Smooth muscle cell (in vitro differentiated cells): ENCODE results near the gene SLC23A1. TPM values are rescaled to one million over a fixed set of nuclear protein-coding genes. Genes with fewer than 3 reads are reported as not detected.

Experiments
- DNase-seq: peaks from one replicate; lab custom pipeline; 2025; ENCODE audit not compliant: unreplicated experiment; lab: John Stamatoyannopoulos, UW
- H2AFZ ChIP-seq: fragments of 200-600 bp; sonication (generic); 2 replicates; pipeline ENCODE4 v1.6.0; 2016; ENCODE audit warnings: antibody characterized with exemption, low read depth, mild to moderate bottlenecking
- H3F3A ChIP-seq: fragments of 200-600 bp; sonication (generic); 2 replicates; pipeline ENCODE4 v1.6.0; 2017; ENCODE audit warnings: antibody characterized with exemption, low read depth
- H3K27ac ChIP-seq: fragments of 200-600 bp; sonication (generic); 2 replicates; pipeline ENCODE4 v1.5.1; 2016; ENCODE audit warnings: low read depth, mild to moderate bottlenecking
- H3K27me3 ChIP-seq: fragments of 200-600 bp; sonication (generic); 2 replicates; pipeline ENCODE4 v1.6.1; 2016; ENCODE audit warnings: low read depth, mild to moderate bottlenecking
- H3K36me3 ChIP-seq: fragments of 200-600 bp; sonication (generic); 2 replicates; pipeline ENCODE4 v1.5.1; 2016; ENCODE audit warnings: low read depth
- H3K4me1 ChIP-seq: fragments of 200-600 bp; sonication (generic); 2 replicates; pipeline ENCODE4 v1.5.1; 2016; ENCODE audit warnings: low read depth
- H3K4me2 ChIP-seq: fragments of 200-600 bp; sonication (generic); 2 replicates; pipeline ENCODE4 v1.6.0; 2016; ENCODE audit warnings: mild to moderate bottlenecking
- H3K4me3 ChIP-seq: fragments of 200-600 bp; sonication (generic); 2 replicates; pipeline ENCODE4 v1.5.1; 2016; ENCODE audit warnings: mild to moderate bottlenecking
- H3K79me2 ChIP-seq: fragments of 200-600 bp; sonication (generic); 2 replicates; pipeline ENCODE4 v1.6.0; 2016; ENCODE audit warnings: low read depth, mild to moderate bottlenecking
- H3K9ac ChIP-seq: fragments of 200-600 bp; sonication (generic); 2 replicates; pipeline ENCODE4 v1.6.0; 2016; ENCODE audit warnings: low read depth
- H3K9me3 ChIP-seq: fragments of 200-600 bp; sonication (generic); replicated peaks from 2 replicates; pipeline ENCODE4 v1.5.1; 2016; ENCODE audit warnings: low read depth
- H4K20me1 ChIP-seq: fragments of 200-600 bp; sonication (generic); 2 replicates; pipeline ENCODE4 v1.6.0; 2016; ENCODE audit warnings: low read depth
- WGBS: methylation state at CpG from one replicate; pipeline ENCODE4 v1.1.7; 2016; ENCODE audit warnings: low lambda C conversion rate; 5-methylcytosine and 5-hydroxymethylcytosine counted together
- polyA plus RNA-seq: library from polyadenylated mRNA; unstranded; fragments of >200 nt; fragmentation: Nextera tagmentation; extraction: Ambion mirVana; gene quantifications from 2 replicates; pipeline ENCODE4 v1.2.1, GENCODE V29; 2016
- total RNA-seq: library from RNA; depleted of rRNA; stranded (reverse); fragments of >200 nt; gene quantifications from 2 replicates; pipeline ENCODE4 v1.2.3, GENCODE V29; 2014
- TF ChIP-seq, protein P1 (sequence below): fragments of 200-600 bp; sonication (generic); IDR thresholded peaks from 2 replicates; pipeline ENCODE4 v1.5.1; 2017; ENCODE audit warnings: borderline replicate concordance, mild to moderate bottlenecking, antibody characterized with exemption; ENCODE audit not compliant: insufficient read depth, poor library complexity, severe bottlenecking

Gene SLC23A1
- total and polyA plus RNA-seq, 2 experiments from 2014 or later, result 0.22 TPM; not detected in 1

DNA sequence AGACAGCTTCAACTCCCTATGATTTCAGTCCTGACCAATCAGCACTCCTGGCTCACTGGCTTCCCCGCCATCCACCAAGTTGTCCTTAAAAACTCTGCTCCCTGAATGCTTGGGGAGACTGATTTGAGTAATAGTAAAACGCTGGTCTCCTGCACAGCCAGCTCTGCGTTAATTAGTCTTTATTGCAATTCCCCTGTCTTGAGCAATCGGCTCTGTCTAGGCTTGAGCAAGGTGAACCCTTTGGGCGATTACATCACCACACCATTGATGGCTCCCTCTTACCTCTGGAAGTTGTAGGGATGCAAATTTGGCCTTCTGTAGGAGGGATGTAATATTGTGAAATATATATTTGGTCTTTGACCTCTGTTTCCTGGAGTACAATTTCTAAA, 2.9 kb upstream of the SLC23A1 start:
- DNase-seq, result no peak
- Histone ChIP-seq H3K27me3 (no peaks in the 10 kb centered on the region), H3F3A (no peaks in the 10 kb centered on the region), H4K20me1 (peaks cover 3% of the 10 kb centered on the region), H3K36me3 (no peaks in the 10 kb centered on the region), H3K9me3 (no peaks in the 10 kb centered on the region), H3K4me1 (peaks cover 3% of the 10 kb centered on the region), H3K4me2 (no peak overlapping the region), H3K79me2 (no peaks in the 10 kb centered on the region), H3K4me3 (no peak overlapping the region), H3K9ac (no peak overlapping the region), H3K27ac (no peak overlapping the region), H2AFZ (no peak overlapping the region)
- 76% methylated on average over 5 of the region's 5 CpGs for WGBS
- TF ChIP-seq, protein P1, sequence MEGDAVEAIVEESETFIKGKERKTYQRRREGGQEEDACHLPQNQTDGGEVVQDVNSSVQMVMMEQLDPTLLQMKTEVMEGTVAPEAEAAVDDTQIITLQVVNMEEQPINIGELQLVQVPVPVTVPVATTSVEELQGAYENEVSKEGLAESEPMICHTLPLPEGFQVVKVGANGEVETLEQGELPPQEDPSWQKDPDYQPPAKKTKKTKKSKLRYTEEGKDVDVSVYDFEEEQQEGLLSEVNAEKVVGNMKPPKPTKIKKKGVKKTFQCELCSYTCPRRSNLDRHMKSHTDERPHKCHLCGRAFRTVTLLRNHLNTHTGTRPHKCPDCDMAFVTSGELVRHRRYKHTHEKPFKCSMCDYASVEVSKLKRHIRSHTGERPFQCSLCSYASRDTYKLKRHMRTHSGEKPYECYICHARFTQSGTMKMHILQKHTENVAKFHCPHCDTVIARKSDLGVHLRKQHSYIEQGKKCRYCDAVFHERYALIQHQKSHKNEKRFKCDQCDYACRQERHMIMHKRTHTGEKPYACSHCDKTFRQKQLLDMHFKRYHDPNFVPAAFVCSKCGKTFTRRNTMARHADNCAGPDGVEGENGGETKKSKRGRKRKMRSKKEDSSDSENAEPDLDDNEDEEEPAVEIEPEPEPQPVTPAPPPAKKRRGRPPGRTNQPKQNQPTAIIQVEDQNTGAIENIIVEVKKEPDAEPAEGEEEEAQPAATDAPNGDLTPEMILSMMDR, result no peak

- WGBS, result 81% methylated on average over 8 of the region's 8 CpGs
- no peak overlapping the region for H3K4me3 ChIP-seq
- H3K27ac ChIP-seq, result no peak overlapping the region
- H4K20me1 ChIP-seq, result no peaks in the 10 kb centered on the region
- H3K27me3 ChIP-seq, result no peaks in the 10 kb centered on the region
- no peak overlapping the region for H2AFZ ChIP-seq
- H3K9ac ChIP-seq, result no peak overlapping the region
- H3K4me2 ChIP-seq, result no peak overlapping the region
- no peaks in the 10 kb centered on the region for H3K9me3 ChIP-seq
- DNase-seq, result no peak
- H3F3A ChIP-seq, result no peaks in the 10 kb centered on the region
- H3K79me2 ChIP-seq, result no peaks in the 10 kb centered on the region
- peaks cover 3% of the 10 kb centered on the region for H3K4me1 ChIP-seq
- H3K36me3 ChIP-seq, result no peaks in the 10 kb centered on the region
- TF ChIP-seq, protein P1, result no peak
Observed at GRCh38 chr5:139385061-139386049, 2.3 kb upstream of the SLC23A1 start.

DNA sequence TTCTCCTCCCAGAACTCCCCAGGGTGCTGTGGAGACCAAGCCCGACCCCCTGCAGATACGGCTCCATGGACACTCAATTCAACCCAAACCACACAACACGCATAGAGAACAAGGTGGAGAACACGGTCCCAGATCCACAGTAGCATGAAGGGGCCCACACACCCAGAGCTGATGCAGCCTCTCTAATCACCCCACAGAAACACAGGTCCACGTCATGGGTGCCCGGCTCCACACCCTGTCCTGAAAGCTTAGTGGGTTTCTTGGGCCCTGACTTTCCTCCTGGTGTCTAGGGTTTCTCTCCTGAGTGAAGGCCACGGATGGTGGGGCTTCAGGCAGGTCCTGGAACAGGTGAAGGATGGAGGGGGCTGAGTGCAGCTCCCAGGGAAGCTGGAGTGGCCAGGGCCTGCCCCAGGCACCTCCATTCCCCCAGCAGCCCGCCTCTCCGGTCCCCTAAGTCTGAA, 1.5 kb upstream of the SLC23A1 start:
- no peak for DNase-seq
- Histone ChIP-seq H4K20me1 (no peaks in the 10 kb centered on the region), H3K4me1 (peaks cover 3% of the 10 kb centered on the region), H3K9ac (no peak overlapping the region), H3K27ac (no peak overlapping the region), H3K4me3 (no peak overlapping the region), H3K36me3 (no peaks in the 10 kb centered on the region), H3K79me2 (no peaks in the 10 kb centered on the region), H2AFZ (no peak overlapping the region), H3K9me3 (no peaks in the 10 kb centered on the region), H3K27me3 (no peaks in the 10 kb centered on the region), H3K4me2 (no peak overlapping the region), H3F3A (no peaks in the 10 kb centered on the region)
- TF ChIP-seq, protein P1, result no peak
- WGBS, result 91% methylated on average over 9 of the region's 9 CpGs
